ENCODE results near the gene GMDS.

Gene GMDS

DNA sequence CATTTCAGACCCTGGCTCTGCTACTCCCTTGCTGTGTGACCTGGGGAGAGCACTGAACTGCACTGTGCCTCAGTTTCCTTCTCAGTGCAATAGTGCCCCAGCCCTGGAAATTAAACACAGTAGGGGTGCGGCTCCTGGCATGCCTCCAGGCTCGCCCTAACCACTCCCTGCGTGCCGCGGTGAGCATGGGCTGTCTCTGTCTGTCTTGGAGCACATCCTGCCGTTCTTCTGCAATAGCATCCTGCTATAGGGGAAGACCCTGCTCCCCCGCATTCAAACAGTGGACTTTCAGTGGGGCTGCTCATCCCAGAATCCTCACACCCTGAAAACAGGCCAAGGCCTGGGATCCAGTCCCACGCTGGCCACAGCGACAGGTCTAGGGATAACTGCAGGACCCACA lies 506.2 kb downstream of the GMDS start:
- DNase-seq (ENCODE audit: low spot score): no peak

DNA sequence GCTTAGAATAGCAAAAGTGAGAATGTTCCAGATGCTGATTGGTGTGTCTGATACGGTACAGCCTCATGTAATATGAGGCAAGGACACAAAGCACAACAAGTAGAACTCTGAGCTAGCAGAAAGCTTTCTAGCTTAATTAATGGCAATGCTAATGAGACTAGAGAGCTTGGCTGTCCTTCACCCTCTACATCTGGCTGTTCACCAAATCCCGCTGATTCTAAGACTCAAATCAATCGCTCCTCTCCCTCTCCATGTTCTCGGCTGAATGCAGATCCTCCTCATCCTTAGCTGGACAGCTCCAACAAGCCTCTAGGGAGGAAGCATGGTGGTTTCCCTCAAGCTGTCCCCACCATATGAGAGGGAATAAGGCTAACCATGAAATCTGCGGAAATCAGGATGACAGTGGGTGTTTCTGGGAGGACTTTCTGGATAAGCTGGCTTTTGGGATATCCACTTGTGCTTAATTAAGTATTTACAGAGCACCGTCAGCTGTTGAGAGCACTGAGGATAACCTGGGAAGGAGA lies 506.8 kb downstream of the GMDS start:
- DNase-seq (ENCODE audit: low spot score): no peak

DNA sequence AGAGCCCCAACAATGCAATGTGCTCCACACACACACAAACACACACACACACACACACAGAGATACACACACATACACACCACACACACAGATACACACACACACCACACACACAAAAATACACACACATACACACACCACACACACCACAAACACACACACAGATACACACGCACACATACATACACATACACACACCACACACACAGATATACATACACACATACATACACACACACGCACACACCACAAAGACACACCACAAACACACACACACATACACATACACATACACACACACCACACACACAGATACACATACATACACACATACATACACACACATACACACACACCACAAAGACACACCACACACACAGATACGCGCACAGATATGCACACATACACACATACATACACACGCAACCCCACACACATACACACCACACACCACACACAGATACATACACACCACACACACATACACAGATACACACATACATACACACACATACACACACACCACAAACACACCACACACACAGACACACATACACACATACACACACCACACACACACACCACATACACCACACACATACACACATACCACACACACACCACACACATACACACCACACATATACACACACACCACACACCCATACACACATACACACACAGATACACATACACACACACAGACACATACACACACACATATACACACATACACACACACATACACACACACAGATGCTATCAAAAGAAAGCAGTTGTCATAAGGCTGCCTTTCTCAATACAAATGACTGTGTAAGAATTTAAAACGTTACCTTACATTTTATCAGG lies 507.7 kb downstream of the GMDS start:
- DNase-seq (ENCODE audit: low spot score): no peak

DNA sequence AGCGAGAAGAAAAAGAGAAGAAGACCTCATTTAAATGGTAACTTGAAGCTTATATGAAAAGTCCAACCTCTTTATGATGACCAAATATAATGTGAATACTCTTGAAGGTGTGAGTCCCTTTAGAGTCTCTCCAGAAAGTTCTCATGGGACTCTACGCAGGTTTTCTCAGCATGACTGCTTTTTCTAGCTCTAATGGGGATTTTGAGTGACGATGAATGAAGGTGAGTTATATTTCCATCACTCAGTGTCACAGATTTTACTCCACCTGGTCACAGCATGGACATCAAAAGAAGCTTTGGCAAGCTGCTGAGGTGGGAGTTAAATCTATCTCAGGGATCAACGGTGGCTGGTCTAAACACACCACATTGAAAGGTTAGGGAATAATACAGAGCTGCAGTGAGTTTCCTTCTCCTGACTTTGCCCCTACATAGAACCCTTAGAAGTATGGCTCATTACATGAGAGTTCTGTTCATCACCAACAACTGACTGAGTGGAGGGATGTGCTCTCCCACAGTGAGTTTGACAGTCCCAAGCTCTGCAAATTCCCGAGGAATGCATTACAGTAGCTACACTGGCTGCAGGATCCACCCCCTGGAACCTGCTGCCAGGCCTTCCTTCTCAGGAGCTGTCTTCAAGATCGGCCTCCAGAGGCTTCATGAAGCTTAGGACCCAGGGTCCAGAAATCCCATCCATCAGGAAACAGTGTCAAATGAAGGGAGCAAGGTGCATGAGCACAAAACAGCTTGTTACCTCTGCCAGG lies 508.9 kb downstream of the GMDS start:
- no peak for DNase-seq (ENCODE audit: low spot score)

DNA sequence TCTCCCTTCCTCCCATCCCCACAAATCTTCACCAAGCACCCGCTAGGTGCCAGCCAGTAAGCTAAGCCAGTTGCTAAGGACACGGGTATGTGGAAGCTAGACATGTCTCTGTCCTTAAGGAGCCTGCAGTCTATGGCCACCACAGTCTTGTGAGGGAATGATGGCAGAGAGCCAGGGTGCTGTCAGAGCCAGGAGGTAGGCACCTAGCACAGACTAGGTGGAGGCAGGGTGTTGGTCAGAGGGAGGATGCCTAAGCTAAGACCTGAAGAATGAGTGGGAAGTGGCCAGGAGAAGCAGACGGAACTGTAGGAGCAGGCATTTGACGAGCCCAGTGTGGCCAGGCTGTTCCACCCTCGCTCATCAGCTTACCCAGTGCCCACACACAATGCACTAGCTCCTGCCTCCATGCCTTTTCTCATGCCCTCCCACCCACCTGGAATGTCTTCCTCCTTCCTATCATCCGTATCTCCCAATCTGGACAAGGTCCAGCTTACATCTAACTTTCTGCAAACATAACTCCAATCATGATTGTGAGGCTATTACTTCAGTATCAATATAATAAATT lies 510.1 kb downstream of the GMDS start:
- DNase-seq (ENCODE audit: low spot score): no peak

DNA sequence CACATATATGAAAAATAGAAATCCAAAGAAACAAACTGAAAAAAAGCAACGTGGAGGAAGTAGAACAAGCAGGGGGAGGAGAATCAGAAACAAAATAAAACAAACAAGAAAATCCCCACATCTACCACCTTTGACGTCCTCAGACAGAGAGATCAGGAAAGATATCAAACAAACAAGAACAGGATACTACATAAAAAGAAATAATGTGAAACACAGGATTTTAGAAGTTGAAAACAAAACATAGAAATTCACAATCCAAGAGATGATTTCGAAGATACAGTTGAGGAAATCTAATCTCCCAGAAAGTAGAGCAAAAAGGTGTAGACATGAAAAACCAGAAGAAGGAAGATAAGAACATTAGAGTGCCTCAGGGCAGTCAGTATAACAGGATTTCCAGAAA lies 514.5 kb downstream of the GMDS start:
- no peak for DNase-seq (ENCODE audit: low spot score)

DNA sequence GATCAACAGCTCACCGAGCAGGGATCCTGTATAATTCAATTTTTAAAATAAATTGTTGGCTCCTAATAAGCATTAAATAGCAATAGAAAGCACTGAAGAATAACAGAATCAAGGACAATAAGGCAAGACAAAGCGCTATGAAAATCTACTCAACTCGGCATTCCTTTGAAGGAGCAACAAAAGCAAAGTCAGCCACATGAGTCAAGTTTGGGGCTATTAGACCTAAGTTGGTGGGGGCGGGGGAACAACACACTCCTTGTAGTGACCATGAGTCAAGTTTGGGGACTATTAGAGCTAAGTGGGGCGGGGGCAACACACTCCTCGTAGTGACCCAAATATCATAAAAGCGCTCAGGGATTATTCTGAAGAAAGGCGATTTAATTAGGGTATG lies 515.7 kb downstream of the GMDS start:
- DNase-seq (ENCODE audit: low spot score): no peak

DNA sequence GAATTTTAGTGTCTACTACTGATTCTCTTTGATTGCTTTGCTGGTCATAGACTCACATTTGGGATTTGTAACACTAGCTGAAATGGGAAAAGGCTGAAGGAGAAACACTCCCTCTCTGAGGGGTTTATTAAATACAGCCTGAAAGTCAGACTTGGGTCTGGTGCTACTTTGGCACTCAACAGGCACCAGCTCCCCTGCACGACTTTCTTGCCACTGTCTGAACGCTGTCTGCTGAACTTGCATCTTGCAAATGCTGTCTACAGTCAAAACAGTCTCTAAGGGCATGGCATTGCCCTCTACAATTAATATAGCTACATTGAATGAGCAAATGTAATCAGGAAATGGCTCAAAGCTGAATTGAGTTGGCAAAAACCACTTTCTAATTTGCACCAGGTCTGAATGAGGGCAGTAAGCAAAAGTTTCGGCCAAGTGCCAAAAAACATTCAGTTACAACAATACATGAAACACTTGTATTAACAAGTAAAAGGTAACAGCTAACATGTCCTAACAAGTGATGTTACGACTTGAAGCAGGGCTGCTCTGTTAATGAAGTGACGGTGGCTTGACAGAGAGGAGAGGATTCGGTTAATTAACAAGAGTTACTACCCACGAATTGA lies 516.2 kb downstream of the GMDS start:
- DNase-seq (ENCODE audit: low spot score): no peak

DNA sequence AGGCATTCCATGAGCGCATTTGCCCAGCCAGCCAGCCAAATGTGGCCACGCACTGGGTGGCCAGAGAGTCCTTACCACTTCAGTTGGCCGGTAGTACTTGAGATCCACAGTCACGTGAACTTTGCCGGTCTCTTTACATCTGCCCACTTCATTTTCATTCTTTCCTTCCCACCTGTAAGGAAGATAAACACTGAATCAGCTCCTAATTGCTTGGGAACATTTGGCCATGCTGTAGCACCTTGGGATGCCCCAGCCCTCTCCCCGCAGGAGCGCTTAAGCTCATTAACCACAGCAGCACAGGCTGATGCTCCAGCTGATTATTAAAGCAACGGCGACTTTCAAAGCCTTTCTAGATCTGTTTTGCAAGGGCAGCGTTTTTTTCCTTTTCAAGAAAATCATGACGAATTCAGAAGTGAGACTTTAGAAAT lies 519.0 kb downstream of the GMDS start:
- DNase-seq (ENCODE audit: low spot score): no peak

DNA sequence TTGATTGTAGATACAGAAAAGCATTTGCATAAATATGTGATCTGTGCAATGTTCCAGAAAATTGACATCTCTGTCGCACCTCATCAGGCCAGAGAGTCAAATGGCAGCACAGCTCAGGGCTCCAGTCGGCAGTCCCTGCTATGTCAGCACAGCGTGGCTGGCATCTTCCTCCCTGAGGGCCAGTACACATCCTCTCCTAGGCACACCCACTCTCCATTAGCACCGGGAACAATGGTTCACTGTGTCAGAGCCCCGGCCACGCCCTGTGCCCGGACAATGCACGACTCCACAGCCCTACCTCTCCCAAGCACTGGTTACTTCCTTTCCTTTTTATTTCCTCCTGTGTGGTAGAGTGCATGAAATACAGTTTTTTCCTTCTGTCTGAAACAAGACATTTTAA lies 520.8 kb downstream of the GMDS start:
- DNase-seq (ENCODE audit: low spot score): no peak

DNA sequence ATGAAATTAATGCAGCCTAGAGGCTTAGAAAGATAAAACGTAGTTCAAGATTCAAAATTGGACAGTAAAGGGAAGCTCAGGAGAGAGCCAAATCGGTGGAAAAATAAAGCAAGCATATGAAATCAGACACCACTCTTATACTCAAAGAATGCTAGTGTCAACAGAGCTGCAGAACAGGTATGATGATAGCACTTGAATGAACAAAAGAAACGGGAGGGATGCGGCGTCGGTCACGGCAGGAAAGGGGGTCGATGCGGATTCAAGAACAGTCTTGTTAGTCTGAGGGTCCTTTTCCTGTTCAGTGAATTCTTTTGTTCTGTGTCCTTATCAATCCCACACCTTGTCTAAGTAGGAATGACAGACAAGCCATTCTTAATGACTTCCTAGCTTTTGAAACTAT lies 521.3 kb downstream of the GMDS start:
- DNase-seq (ENCODE audit: low spot score): no peak

DNA sequence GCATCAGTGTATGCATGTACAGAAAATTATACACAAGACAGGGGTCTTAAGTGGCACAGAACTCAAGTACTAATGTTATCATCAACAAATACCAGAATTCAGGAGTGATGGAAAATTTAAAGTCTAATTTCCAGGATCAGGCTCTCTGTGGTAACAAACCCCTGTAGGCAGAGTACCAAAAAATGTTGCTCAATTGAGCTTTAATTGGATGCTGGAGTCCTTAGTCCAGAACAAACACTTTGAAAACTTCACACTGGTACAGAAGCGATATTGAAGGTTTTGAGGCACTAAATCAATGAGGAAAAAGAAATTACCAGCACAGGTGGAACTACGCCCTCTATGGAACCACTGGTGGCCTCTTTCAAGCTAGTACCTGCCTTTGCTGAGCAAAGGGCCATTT lies 522.6 kb downstream of the GMDS start:
- no peak for DNase-seq (ENCODE audit: low spot score)

DNA sequence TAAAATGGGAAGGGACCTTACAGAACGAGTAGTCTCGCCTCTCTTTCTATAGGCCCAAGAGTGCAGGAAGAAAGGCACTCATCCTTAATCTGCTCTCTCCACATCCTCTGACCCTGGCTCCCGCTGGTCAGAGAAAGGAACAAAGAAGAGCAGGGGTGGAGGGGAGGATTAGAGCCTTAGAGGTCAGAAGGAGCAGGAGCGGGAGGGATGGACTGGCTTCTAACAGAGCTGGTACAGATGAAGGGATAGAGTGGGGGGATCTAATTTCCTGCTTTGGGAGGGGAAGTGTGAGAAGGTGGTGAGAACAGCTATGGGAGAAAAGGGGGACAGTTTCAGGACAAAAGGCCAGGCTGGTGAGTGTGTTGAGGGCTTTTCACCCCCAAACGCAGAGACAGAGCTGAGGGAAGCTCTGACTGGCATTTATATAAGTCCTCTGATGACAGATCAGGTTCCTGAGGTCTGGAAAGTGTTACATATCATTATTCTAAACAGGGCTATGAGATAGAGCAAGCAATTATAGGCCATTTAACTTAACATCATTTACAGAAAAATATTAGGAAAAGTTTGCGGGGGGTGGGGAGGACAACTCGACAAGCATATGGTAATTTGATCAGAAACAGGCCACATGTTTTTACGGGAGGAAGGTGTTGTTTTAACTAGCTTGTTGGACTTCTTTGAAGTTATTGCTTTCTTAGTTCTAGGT lies 524.6 kb downstream of the GMDS start:
- DNase-seq (ENCODE audit: low spot score): no peak

DNA sequence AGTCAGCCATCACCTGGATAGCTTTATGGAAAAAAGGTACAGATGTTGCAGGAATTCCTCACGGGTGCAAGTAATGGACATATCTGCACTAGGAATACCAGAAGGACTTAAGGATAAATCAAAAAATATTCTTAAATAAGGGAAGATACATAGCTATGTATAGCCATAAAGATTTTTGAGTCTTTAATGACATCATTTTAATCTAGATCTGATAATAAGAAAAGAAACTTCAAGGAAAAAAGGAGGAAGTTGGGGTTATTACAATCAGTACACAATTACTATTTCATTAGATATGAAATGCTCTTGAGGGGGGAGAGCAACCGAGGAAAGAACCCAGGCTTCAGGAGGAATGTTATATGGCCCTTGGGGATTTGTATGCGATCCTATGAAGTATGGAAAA lies 525.5 kb downstream of the GMDS start:
- DNase-seq (ENCODE audit: low spot score): no peak

DNA sequence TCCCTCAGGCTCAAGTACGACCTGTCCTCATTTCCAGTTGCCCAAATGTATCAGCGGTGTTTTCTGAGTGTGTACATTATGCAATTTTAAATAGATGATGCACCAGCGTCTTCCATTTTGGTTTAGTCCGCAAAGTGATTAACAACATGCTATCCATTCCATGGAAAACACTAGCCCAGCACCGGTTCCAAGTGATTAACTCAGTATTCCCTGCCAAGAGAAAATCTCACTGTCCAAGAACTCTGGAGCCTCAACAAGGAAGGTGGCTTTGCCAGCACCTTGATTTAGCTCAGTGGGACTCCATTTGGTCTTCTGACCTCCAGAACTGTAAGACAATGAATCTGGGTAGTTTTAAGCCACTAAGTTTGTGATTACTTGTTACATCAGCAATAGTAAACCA lies 528.5 kb downstream of the GMDS start:
- no peak for DNase-seq (ENCODE audit: low spot score)

DNA sequence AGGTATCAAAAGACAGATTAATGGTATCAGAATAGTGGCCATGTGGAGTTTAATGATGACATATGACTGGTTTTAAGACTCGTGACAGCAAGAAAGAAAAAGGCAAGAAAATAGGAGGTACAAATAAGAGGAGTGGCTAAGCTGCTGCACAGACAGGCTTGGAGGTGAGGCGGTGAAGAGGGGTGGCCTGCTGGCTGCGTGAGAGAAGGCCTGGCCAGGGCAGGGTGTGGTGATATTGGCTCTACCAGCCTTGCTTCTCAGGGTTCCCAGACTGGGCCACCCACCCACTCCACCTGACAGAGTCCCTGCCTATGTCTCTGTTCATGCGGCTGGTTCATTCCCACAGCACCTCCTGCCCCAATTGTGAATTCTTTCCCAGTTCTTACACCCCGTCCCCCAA lies 529.0 kb downstream of the GMDS start:
- DNase-seq (ENCODE audit: low spot score): no peak

DNA sequence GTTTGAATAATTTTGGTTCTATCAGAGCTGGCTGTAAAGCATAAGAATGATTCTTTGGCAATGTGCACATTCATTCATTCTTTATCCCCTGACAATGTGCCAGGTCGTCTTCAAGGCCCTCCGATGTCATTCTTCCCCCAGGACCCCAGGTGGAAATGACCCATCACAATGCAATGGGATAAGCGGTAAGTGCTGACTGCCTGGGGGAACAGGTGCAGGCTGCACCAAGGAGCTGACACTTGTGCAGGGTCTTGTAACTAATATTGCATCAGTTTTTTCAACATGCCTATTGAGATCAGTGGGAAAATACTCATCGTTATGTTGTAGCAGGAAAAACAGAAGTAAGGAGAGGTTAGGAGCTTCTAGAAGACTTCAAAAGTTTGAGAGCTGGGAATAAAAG lies 530.1 kb downstream of the GMDS start:
- DNase-seq (ENCODE audit: low spot score): no peak

DNA sequence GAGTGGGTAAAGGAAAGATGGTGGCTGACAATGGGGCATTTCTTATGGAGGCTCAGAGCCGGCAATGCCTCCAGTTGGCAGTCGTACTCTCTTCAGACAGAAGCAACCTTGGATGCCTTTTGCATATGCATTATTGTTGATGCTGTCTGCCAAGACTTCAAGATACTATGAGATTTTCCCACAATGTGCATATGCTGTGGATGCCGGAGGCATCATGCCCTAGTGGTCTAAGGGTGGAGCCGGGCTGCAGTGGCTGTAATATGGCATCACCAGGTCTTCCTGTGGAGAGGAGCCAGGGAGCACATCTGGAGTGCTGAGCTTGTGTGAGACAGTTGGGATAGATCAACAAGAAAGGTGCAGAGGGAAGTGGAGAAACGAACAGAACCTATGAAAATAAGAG lies 530.8 kb downstream of the GMDS start:
- no peak for DNase-seq (ENCODE audit: low spot score)

DNA sequence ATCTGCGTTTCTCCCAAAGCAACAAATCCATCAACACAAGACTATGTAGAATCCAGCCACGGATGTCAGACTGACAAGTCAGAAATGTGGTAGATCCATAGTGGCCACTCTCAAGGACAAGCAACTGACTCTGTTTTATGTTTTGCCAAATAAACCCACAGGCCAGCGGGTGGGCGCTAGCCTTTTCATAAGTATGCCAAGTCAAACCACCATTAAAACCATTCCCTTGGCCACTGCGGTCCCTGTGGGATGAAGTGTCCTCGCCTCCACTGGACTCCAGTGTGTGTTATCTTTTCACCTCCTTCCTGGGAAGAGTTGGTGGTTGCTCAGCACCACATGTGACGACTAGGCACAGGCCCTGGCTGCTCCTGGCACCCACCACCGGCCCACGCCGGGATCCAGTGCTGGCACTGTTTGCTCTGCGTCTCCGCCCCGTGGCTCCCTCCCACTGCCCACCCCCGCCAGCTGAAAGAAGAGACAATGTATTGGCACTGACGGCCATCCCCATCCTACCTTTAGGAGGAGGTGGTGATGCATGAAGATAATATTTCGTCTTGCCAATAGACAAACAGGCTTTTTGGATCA lies 532.3 kb downstream of the GMDS start:
- no peak for DNase-seq (ENCODE audit: low spot score)

DNA sequence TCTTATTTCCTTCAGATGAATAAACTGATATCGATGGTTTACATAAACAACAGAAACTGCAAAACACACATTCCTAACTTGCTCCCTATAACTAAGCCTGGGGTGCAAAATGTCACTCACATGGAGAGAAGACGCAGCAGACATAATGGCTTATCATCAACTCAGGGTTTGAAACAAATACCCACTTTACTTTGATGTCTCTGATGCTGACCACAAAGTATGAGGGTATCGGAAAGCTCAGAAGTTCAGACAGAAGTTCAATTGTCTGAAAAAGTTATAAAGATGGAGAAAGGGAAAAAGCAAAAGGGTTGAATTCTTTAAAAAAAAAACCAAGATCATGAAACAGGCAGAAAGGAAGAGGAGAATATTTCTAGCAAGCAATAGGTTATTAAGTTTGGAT lies 533.0 kb downstream of the GMDS start:
- DNase-seq (ENCODE audit: low spot score): no peak

DNA sequence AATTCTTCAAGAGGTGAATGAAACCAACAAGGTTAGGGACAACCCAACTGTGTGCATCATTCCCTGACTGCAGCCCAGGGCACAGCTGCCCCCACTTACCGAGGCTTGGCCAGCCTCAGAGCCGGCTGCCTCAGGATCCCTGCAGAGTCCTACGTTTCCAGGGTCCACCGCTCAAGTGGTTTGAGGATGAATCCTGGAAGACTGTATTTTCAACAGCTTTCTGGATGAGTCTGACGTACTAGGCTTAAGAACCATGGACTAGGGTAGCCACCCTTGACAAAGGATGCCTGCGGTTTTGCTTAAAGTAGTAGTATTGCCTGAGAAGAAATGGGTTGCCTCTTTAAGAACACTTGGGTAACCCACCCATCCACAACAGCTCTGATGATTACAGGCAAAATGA lies 534.3 kb downstream of the GMDS start:
- DNase-seq (ENCODE audit: low spot score): no peak

DNA sequence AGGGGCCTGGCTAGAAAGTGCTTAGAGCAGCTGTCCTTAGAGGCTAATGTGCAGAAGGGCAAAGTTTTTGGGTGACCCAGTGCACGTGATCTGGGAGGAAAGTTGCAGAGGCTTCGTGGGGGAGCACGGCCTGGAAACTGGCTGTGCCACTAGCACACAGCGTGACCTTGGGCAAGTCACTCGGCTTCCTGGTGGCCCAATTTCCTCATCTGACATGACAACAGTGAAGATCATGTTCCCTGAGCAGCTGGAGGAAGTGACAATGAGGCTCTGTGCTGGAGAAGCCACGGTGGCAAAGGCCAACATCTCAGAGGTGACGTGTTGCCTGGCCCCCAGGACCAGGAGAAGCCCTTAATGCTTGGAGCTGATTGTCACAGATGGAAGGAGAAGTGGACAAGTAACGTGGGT lies 536.2 kb downstream of the GMDS start:
- no peak for DNase-seq (ENCODE audit: low spot score)
